ENCODE measurements around the gene CITED2.

CITED2 gene

GRCh38 chr6:139381216-139381865, 6.9 kb upstream of the CITED2 start:
- no peak for DNase-seq

GRCh38 chr6:139380611-139381010, 6.2 kb upstream of the CITED2 start:
- no peak for DNase-seq

GRCh38 chr6:139380168-139380567, 5.7 kb upstream of the CITED2 start:
- no peak for DNase-seq

GRCh38 chr6:139378882-139379341, 4.5 kb upstream of the CITED2 start:
- DNase-seq, result no peak

GRCh38 chr6:139378226-139378625, 3.8 kb upstream of the CITED2 start:
- no peak for DNase-seq

- no peak for DNase-seq
Measured at GRCh38 chr6:139376604-139377218, 2.3 kb upstream of the CITED2 start.

- DNase-seq, result peak in 1 of 2 donors; percentile 32
Measured at GRCh38 chr6:139376017-139376330, 1.5 kb upstream of the CITED2 start.

GRCh38 chr6:139375226-139376016, 973 bp upstream of the CITED2 start:
- peak; percentile 78 to 89 for DNase-seq

GRCh38 chr6:139373928-139374356, 506 bp downstream of the CITED2 start:
- no peak for DNase-seq

- peak; percentile 72 to 77 for DNase-seq
Measured at GRCh38 chr6:139373154-139373927, 1.1 kb downstream of the CITED2 start.

GRCh38 chr6:139372326-139373153, 1.9 kb downstream of the CITED2 start:
- DNase-seq, result no peak

- DNase-seq, result no peak
Measured at GRCh38 chr6:139371421-139372203, 2.8 kb downstream of the CITED2 start.

- no peak for DNase-seq
Measured at GRCh38 chr6:139370999-139371345, 3.5 kb downstream of the CITED2 start.

- DNase-seq, result no peak
Measured at GRCh38 chr6:139370283-139370998, 4.0 kb downstream of the CITED2 start.

- peak; percentile 25 to 64 for DNase-seq
Measured at GRCh38 chr6:139369568-139370282, 4.7 kb downstream of the CITED2 start.

GRCh38 chr6:139369068-139369467, 5.4 kb downstream of the CITED2 start:
- DNase-seq, result no peak

GRCh38 chr6:139368661-139369060, 5.8 kb downstream of the CITED2 start:
- DNase-seq, result no peak

- DNase-seq, result no peak
Measured at GRCh38 chr6:139367810-139368351, 6.6 kb downstream of the CITED2 start.

- DNase-seq, result no peak
Measured at GRCh38 chr6:139364982-139365379, 9.5 kb downstream of the CITED2 start.

Measured in CD4-positive, alpha-beta T cell treated with Interferon alpha-2 for 1 hour (primary cell).